GM18519 (cell line): ENCODE measurements around the gene DSTYK.
"Not testable (repeated sequence)": the region's sequence is repeated elsewhere in the genome, so short reads cannot be mapped to it uniquely, and the experiment has no call there.

ENCODE experiments used
- ATAC-seq: cut with Tn5 transposase; IDR thresholded peaks from one replicate; pipeline ENCODE4 v1.9.1; 2021; ENCODE audit warnings: mild to moderate bottlenecking, moderate library complexity; ENCODE audit not compliant: unreplicated experiment, low FRiP score

Gene DSTYK

DNA sequence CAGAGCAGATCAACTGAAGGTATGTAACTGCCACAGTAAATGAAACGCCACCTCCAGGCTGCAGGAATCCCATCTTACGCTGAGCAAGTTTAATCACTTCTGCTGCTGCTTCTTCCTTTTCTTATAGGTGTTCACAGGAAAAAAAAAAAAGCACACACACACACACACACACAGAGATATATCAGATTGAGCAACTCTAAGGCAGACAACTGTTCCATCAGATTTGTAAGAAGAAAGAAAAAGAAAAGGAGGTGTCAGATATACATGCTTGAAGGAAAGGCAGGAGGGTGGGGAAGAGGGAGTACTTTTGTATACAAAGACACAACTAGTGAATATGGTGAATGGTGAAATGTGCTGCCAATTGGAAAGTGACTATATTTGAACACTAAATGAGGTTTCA lies 28.6 kb downstream of the DSTYK start:
- ATAC-seq: no peak

DNA sequence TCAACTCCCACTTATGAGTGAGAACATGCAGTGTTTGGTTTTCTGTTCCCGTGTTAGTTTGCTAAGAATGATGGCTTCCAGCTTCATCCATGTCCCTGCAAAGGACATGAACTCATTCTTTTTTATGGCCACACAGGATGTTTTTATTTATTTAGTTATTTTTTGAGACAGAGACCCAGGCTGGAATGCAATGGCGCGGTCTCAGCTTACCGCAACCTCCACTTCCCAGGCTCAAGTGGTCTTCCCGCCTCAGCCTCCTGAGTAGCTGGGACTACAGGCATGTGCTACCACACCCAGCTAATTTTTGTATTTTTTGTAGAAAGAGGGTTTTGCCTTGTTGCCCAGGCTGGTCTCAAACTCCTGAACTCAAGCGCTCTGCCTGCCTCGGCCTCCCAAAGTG lies 31.2 kb downstream of the DSTYK start:
- ATAC-seq: not testable (repeated sequence)

DNA sequence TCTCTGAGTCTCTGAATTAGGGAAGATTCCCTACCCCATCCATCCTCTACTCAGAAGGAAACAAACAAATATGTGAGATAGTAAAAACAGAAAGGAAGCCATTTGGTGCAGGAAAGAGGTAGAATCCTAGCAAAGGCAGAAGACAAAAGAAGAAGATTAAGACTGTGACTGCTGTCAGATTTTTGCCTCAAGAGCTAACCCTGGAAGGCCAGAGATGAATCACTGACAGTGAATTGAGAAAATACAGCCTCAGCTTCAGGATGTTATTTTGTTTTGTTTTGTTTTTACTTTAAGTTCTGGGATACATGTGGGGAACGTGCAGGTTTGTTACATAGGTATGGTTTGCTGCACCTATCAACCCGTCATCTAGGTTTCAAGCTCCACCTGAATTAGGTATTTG lies 31.7 kb downstream of the DSTYK start:
- ATAC-seq: no peak

DNA sequence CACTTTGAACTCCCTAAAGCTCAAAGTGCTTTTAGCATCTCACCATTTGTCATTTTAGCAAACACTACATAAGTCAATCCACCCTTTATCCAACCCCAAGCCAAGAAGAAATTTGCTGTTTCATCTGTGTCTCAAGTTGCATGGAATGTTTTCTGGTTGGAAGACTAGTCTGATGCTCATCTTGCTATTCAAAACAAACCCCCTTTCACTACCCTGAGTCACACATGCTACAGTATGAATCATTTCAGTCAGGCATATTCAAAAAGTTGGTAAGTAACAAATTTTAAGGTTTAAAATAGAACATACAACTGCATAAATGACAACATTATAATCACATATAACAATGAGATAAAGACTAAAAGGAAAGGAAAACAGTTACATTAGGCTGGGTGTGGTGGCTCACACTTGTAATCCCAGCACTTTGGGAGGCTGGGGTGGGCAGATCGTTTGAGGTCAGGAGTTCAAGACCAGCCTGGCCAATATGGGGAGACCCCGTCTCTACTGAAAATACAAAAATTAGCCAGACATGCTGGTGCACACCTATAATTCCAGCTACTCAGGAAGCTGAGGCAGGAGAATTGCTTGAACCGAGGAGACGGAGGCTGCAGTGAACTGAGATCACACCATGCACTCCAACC lies 38.7 kb downstream of the DSTYK start:
- no peak for ATAC-seq

DNA sequence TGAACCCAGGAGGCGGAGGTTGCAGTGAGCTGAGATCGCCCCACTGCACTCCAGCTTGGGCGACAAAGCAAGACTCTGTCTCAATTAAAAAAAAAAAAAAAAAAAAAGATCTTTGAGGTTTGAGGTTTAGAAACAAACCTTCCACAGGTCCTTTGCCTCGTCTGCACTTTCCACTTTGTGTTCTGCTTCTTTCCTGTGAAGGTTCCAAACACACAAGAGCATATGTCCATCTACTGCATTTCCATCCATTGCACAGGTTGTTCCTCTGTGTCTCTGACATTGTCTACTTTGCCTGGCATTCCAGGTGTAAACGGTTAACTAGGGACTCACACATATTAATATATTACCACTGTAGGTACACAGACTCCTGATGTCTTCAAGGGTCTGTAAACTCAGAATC lies 40.1 kb downstream of the DSTYK start:
- ATAC-seq: no peak

DNA sequence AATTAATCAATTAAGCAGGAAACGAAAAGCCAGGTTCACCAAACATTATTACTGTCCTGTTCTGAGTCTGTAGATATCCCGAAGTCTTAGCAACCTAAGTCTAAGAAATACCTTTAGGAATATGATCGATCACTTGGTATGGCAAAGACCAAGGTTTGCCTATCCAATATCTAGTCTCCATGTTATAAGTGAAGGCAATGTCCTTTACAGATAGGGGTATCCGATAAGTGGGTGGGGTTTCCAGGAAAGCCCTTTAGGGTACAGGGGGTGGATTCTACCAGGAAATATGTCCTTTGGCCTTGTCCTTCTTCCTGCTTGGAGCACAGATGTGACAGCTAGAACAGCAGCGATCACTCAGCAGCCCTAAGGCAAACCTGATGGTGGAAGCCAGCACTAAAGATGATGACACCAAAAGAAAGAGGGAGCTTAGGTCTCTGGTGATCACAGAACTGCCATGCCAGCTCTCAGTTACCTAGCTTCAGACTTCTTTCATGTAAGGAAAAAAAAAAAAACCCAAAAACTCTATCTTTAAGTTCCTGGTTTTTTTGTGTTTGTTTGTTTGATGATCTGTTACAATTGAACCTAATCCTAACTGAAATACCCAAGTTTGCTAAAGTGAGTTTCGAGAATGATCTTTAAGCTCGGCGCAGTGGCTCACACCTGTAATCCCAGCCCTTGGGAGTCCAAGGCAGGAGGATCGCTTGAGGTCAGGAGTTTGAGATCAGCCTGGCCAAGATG lies 40.8 kb downstream of the DSTYK start:
- ATAC-seq: no peak

DNA sequence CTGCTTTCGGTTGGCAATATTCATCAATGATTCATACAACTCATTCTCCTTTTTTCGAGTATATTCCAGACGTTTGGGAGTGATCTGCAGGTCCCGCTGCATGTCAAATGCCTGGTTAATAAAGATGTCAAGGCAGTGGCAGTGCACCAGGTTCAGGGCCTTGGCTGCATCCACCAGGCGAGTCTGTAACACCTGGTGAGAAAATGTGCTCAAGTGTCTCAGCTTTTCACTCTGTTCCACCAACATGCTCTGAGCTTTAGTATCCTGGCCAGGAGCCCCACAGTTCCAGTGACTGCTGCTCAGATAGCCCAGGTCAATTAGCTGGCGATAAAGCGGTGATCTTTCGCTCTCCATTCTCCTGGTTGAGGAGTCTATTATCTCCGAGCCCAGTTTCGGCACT lies 42.3 kb downstream of the DSTYK start:
- ATAC-seq: no peak

DNA sequence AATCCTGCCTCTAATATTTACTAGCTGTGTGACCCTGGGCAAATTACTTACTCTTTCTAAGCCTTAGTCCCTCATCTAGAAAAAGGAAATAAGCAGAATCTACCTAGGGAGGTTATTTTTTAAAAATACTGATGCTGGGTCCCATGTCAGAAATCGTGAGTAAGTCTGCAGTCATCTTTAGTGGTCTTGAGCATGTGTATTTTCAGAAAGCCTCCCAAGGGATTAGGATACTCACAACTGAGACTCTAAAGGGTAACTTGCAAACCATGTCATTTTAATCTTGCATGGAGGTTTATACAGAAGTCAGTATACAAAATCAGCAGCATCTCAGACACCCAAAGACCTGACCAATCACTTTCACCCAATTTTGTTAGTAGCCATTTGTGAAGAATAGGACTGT lies 43.2 kb downstream of the DSTYK start:
- ATAC-seq: no peak

DNA sequence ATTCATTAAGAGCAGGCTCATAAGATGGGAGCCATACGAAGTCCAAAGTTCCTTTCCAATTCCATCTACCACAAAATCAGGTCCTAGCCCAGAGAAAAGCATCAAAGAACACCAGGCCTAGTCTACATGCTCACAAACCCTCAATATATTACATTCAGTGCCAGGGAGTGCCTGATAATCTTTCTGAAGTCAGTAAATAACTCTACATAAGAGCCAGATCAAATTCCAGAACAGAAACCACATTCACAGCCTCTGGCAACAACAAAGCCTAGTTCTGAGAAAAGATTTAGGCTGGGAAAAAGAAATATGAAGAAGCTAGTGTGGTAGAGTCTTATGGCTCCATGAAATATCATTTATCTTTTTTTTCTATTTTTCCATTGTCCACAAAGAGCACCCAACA lies 49.2 kb downstream of the DSTYK start:
- ATAC-seq: no peak

DNA sequence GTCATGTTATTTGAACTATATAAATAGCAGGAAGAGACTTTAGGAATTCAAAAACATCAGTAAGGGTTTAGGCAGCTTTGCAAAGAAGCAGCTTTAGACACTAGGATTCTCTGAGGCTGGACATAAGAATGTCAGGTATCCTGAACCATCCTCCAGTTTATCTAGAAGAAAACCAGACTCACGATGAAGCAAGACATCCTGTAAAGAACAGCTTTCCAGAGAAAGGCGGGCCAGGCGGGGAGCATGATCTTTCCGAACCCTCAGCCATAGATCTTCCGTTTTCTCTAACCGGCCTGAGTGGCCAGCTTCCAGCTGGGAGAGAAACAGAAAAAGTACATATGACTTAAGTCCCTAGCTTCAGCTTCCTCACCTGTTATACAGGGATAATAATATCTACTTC lies 50.4 kb downstream of the DSTYK start:
- ATAC-seq: no peak

DNA sequence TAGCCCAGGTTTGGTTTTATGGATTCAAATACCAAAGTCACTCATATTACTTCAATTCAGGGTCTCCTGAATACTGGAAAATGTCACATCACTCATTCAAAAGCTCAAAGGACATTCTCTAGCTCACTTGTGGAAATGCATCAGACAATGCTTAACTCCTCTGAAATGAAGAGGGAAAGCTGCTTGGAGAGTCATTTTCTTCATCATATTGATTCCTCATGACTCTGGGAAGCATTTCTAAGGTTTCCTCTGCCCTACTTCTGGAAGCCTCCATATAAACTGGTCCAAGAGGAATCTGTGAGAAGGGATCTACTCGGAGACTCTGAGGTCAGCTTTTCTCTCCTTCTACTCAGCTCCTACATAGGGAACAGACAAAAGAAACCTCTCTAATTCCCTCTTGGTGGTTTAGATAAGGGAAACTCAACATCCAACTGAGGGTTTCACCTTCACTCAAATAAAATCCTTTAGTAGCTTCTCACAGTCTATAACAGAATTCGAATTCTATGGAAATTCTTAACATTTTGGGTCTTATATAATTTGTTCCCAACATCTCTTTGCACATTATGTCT lies 53.4 kb downstream of the DSTYK start:
- no peak for ATAC-seq

DNA sequence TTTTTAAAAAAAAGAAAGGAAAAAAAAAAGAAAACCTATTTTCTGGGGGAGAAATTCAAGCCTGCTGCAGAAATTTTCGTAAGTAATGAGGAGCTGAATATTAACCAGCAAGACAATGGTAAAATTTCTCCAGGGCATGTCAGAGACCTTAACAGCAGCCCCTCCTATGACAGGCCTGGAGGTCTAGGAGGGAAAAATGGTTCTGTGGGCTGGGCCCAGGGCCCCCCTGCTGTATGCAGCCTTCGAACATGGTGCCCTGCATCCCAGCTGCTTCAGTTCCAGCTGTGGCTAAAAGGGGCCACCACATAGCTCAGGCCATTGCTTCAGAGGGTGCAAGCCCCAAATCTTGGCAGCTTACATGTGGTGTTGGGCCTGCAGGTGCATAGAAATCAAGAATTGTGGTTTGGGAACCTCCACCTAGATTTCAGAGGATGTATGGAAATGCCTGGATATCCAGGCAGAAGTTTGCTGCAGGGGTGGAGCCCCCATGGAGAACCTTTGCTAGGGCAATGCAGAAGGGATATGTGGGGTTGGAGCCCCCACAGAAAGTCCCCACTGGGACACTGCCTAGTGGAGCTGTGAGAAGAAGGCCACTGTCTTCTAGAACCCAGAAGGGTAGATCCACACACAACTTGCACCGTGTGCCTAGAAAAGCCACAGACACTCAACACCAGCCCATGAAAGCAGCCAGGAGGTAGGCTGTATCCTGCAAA lies 55.7 kb downstream of the DSTYK start:
- not testable (repeated sequence) for ATAC-seq

DNA sequence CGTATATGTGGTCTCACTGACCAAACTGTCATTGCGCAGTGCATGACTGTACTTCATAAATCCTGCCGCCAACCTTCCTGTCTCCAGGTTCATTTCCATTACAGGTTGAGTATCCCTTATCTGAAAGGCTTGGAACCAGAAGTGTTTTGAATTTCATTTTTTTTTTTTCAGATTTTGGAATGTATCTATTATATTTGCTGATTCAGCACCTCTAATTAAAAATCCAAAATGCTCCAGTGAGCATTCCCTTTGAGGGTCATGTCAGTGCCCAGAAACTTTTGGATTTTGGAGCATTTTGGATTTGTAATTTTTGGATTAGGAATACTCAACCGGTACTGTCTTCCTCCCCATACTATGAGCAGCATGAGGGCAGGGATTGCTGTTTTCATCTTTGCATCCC lies 59.0 kb downstream of the DSTYK start:
- no peak for ATAC-seq

DNA sequence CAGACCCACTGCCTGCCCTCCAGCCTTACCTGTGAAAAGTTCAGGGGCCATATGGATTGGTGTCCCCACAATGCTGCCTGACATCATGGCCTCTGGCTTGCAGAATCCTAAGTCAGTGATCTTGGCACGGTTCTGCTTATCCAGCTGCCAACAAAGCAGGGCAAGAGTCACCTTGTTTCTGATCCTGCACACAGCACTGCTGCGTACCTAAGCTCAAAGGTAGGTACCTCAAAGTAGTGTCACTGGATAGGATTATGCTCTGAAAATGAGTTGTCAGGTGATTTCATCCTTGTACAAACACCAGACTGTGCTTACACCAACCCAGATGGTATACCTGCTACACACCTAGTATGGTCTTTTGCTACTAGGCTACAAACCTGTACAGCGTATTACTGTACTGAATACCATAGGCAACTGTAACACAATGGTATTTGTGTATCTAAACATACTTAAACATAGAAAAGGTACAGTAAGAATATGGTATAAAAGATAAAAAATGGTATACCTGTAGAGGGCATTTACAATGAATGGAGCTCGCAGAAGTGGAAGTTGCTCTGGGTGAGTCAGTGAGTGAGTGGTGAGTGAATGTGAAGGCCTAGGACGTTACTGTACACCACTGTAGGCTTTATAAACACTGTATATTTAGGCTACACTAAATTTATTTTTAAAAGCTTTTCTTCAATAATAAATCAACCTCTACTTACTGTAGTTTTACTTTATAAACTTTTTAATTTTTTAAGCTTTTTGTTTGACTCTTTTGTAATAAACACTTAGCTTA lies 60.7 kb downstream of the DSTYK start:
- ATAC-seq: no peak

DNA sequence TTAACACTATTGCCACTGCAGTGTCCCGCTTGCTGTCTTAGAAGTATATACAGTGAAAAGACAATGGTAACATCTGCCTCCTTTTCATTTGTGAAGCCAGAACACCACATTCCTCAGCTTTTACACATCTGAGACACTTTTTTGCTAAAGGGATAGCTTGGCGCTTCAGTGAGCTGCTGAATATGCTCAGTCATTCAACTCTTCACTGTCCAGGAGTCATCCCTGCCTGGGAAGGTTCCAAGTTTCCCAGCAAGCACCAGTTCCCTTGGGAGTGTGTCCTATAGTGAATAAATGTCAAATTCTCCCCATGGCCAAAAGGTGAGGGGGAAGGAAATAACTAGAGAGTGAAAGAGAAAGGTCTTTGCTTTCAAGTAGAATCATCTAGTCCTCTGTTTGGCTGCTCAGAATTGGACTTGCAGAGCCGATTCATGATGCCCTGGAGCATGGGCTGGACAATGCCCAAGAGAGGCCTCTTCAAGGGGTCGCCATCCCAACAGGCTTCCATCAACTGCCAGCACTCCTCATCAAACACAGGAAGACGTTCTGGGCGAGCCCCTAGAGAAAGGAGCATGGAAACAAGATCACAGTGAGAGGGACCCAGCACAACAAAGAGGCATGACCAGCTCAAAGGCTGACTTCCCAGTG lies 64.2 kb downstream of the DSTYK start:
- ATAC-seq: no peak

DNA sequence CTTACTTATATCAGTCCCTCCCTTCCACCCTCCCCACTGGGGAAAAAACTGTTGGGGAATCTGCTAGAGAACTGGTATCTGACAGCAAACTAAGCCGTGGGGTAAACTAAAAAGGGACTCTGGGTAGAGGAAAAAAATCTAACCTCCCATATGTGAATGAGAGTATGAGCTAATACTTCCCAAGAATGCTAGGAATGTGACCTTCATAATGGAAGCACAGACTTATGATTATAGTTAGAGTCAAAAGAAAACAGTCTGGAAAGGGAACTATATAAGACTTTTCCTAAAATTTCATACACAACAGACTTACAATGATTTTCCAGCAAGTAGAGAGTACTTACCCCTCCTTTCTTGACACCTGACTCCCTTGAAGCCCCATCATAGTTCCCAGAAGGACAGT lies 66.8 kb downstream of the DSTYK start:
- ATAC-seq: no peak

DNA sequence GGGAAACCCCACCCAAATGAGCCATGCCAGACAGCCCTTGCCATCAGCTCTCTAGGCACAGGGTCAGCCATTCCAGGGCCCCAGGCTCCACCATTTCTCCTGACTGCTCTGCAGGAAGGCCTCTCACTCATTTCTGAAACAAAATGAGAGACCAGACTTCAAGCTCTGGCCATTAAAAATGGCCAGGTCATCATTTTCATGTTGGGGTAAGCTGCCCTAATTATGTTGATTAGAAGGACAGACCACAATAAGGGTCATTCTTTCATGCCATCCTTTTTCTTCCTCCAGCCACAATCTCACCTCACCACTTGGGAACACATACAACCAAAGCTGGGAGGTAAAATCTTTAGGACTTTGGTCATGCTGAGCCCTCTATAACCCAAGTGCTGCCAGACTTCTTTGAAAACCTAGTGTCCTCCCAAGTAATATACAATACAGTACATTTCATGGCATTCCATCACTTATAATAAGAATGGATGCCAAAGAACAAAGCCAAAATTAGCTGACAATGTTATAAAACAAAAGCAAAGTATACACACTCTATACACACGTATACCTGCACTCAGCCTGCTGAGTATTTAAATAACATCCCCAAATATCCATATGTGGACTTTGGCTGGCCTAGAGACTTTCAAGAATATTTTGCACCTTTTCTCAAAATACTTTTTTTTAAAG lies 67.3 kb downstream of the DSTYK start:
- ATAC-seq: no peak

DNA sequence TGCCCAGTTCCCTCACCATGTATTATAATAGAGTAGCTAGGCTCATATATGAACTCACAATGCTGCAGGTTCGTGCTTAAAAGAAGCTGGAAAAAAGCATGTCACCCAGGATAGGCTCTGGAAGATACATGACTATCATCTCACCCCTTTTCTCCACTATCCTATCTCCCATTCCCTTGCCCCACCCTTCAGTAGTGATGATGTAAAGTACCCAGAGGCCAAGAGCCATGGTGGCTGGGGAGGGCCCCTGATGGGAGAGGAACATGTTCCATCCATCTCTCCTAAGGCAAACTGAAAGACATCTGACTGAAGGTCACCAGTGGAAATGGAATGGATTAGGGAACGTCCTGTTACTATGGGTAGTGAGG lies 69.4 kb downstream of the DSTYK start:
- ATAC-seq: no peak

DNA sequence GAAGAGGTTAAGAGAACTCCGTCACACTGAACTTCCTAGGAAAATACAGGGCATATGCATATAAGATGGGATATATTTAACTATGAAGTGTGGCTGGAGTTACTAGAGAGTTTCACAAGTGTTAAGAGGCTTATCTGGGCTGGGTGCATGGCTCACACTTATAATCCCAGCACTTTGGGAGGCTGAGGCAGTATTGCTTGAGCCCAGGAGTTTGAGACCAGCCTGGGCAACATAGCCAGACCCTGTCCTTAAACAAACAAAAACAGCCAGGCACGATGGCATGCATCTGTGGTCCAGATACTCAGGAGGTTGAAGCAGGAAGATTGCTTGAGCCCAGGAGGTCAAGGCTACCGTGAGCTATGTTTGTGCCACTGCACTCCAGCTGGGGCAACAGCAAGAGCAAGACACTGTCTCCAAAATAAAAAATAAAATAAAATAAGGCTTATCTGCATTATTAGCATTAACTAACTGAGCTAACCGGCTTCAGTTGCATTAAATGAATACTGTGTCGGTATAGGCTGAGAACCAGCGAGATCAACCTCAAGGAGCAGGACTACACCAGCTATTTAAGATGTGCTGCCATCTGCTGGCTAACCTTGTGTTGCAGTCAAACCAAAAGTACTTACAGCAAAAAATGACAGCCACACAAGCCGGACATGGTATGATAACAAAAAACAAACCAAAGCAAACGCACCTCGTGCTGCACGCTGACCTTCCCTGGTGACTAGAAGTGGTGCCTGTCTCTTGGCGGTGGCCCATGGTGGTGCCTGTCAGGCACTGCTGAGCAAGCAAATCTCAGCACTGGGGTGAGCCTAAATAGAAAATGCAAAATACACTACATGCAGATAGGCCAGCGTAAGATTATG lies 70.0 kb downstream of the DSTYK start:
- ATAC-seq: no peak
